Stimulated activated CD4-positive, alpha-beta T cell treated with anti-CD3 and anti-CD28 coated beads, TNF-alpha, amount 100 ng/mL, for 4 hours (primary cell): ENCODE results near the gene YPEL2.

Experiments used
- DNase-seq, 3 experiments: peaks; one replicate each; pipeline ENCODE4 v3.0.0-alpha.2; 2020; ENCODE audit warnings: low read depth in 3 of 3

YPEL2 gene

DNA sequence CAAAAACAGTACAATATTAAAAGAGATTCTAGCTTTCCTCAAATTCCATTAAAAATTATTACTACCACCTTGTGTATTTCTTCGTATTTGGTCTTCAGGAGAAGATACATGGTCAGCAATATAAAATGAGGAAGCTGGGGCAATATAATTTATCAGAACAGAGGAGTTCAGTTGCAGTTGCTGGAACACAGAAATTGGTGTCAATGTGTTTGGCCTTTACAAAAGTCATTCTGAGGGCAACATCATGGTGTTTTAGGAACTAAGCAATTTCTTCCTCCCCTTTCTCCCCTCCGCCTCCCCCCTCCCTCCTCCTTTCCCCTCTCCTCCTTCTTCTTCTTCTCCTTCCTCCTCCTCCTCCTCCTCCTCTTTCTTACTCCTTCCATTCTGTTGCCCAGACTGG, 102.1 kb downstream of the YPEL2 start:
- no peak for DNase-seq

- DNase-seq, result no peak
Measured at GRCh38 chr17:59434429-59434828, 103.0 kb downstream of the YPEL2 start.

GRCh38 chr17:59435238-59435637, 103.8 kb downstream of the YPEL2 start:
- DNase-seq, result no peak

DNA sequence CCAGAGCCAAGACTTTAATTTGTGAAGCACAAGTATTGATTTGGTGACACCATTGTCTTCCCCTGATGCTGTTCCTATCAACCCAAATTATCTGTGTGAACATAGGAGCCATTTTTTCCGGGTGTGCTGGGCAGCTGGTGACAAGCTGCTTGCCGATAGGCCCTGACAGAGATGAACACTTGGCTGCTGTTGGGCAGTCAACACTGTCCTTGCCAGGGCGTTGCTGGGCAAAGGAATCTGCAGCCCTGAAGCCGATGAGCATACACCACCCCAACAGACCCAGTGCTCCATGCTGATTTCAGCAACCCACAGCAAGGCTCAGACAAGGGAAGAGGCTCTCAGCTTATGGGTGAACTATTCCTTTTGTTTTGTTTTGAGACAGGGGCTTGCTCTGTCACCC, 105.4 kb downstream of the YPEL2 start:
- no peak for DNase-seq

GRCh38 chr17:59437791-59438281, 106.4 kb downstream of the YPEL2 start:
- DNase-seq, result no peak

DNA sequence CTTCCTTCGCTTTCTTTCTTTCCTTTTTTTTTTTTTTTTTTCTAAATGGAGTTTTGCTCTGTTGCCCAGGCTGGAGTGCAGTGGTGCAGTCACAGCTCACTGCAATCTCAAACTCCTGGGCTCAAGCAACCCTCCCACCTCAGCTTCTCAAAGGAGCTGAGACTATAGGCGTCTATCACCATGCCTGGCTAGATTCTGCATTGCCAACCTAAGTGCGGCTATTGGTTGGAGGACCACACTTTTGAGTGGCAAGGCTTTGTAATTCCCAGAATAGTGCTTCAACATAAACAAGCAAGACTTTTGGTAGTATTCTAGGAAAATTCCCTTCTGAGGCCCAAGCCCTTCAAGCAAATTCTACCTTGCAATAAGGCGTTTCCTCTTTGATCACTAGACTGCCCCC, 107.8 kb downstream of the YPEL2 start:
- DNase-seq, result no peak

- no peak for DNase-seq
Measured at GRCh38 chr17:59439741-59440211, 108.3 kb downstream of the YPEL2 start.

DNA sequence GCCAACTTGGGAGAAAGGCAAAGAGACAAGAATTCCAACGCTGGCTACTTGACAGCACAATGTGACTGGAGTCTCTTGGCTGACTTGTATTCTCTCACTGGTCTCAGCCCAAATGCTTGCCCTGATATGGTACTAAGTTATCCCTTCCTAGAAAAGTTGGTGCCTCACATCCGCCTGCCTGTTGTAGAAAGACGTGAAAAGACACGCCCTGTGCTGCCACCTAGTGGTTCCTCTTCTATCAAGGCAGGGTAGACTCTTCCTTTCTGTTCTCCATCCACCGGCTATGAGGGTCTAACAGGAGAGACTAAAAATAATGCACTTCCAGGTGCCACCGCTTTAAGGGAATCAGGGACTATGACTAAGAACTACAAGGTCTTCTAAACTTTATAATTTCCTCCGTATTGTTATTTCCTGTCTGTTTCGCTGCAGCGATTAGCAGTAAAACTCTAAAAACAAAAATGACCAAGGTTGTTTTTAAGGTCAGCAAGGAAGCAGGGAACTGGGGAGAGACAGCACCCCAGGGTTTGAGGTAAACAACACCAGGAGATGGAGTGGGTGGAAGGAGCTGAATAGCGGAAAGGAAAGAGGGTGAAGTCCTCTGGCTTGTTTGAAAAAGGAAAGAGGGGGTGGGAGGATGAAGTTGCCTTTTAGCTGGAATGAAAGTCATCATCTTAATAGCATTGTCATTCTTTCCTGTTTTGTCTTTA, 109.5 kb downstream of the YPEL2 start:
- peak; percentile 57 to 82 (median 71) for DNase-seq

- DNase-seq, result no peak
Measured at GRCh38 chr17:59441464-59442096, 110.1 kb downstream of the YPEL2 start.

- DNase-seq, result no peak
Measured at GRCh38 chr17:59443106-59443505, 111.7 kb downstream of the YPEL2 start.
